ENCODE results near the gene LIG3.
A peak's percentile ranks its signal among the peaks of the same experiment; 100 is the strongest.

LIG3 gene

GRCh38 chr17:35051183-35051578, 70.9 kb downstream of the LIG3 start:
- no peaks in the 10 kb centered on the region for H3K36me3 ChIP-seq (ENCODE audit: control insufficient read depth, low read length)
- H3K9me2 ChIP-seq (replicated peaks; ENCODE audit: control insufficient read depth, low read length) = no peaks in the 10 kb centered on the region
- H3K9me3 ChIP-seq (ENCODE audit: control insufficient read depth, insufficient read depth, low read length) = no peaks in the 10 kb centered on the region
- H3K4me2 ChIP-seq (ENCODE audit: low read length) = peak overlapping the region; percentile 53
- H3K79me2 ChIP-seq (ENCODE audit: control insufficient read depth, low read length) = no peaks in the 10 kb centered on the region
- peaks cover 18% of the 10 kb centered on the region for H3K4me1 ChIP-seq (ENCODE audit: control insufficient read depth, low read length)
- H3F3A ChIP-seq (ENCODE audit: control insufficient read depth, insufficient read depth) = no peaks in the 10 kb centered on the region
- TF ChIP-seq EZH2phosphoT487 (IDR thresholded peaks at IDR 0.05; ENCODE audit: borderline replicate concordance, low read length) (no peak), CTCF (IDR thresholded peaks at IDR 0.05; ENCODE audit: low read depth, low read length, poor library complexity, severe bottlenecking) (no peak)
- H3K4me3 ChIP-seq (ENCODE audit: low read length) = peak overlapping the region; percentile 13
- 0 out of 2 replicates have a peak, but pooled peaks cover 3% of the 10 kb centered on the region for H3K27me3 ChIP-seq (ENCODE audit: control insufficient read depth, low read length)
- no peak overlapping the region for H3K27ac ChIP-seq (ENCODE audit: low read depth, low read length)
- H4K20me1 ChIP-seq (ENCODE audit: control insufficient read depth, insufficient read depth, low read depth, low read length) = no peaks in the 10 kb centered on the region

DNA sequence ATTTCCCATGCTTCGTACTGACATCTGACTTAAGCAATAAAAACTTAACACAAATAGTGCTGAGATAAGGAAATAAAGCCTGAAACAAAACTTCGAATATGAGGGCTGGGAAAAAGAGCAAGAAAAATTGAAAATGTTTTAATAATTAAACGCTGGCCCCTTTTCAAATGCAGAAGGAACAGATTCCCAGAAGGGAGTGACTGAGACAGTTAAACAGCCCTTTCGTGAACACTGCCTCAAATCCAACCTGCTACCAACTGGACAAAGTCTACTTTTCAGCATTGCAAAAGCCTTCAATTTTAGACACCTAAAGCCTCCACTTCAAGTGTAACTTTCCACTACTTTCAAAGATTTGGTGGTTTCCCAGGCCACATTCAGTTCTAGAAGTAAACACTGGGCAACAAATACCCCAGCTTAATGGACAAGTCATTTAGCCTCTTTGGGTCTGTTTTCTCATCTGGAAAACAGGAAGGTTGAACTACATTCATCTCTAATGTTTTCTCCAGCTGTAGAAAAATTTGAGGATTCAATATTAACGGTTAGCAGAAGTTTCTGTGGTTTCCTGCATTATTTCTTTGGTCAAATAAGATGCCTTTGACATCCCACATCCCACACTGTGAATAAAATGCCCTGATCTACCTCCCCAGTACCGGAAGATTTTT, 71.4 kb downstream of the LIG3 start:
- no peaks in the 10 kb centered on the region for H4K20me1 ChIP-seq (ENCODE audit: control insufficient read depth, insufficient read depth, low read depth, low read length)
- H3K9me3 ChIP-seq (ENCODE audit: control insufficient read depth, insufficient read depth, low read length) = no peaks in the 10 kb centered on the region
- no peaks in the 10 kb centered on the region for H3K9me2 ChIP-seq (replicated peaks; ENCODE audit: control insufficient read depth, low read length)
- no peaks in the 10 kb centered on the region for H3K79me2 ChIP-seq (ENCODE audit: control insufficient read depth, low read length)
- H3K4me1 ChIP-seq (ENCODE audit: control insufficient read depth, low read length) = peaks cover 14% of the 10 kb centered on the region
- H3K36me3 ChIP-seq (ENCODE audit: control insufficient read depth, low read length) = no peaks in the 10 kb centered on the region
- H3K27me3 ChIP-seq (ENCODE audit: control insufficient read depth, low read length) = 0 out of 2 replicates have a peak, but pooled peaks cover under 1% of the 10 kb centered on the region
- TF ChIP-seq EZH2phosphoT487 (IDR thresholded peaks at IDR 0.05; ENCODE audit: borderline replicate concordance, low read length) = no peak
- no peak for TF ChIP-seq CTCF (IDR thresholded peaks at IDR 0.05; ENCODE audit: low read depth, low read length, poor library complexity, severe bottlenecking)
- H3K27ac ChIP-seq (ENCODE audit: low read depth, low read length) = no peak overlapping the region
- no peaks in the 10 kb centered on the region for H3F3A ChIP-seq (ENCODE audit: control insufficient read depth, insufficient read depth)
- peak overlapping the region; percentile 13 for H3K4me3 ChIP-seq (ENCODE audit: low read length)
- H3K4me2 ChIP-seq (ENCODE audit: low read length) = peak overlapping the region; percentile 53

GRCh38 chr17:35052241-35052610, 71.9 kb downstream of the LIG3 start:
- H3K27me3 ChIP-seq (ENCODE audit: control insufficient read depth, low read length) = no peaks in the 10 kb centered on the region
- H3K9me3 ChIP-seq (ENCODE audit: control insufficient read depth, insufficient read depth, low read length) = no peaks in the 10 kb centered on the region
- no peak overlapping the region for H3K4me2 ChIP-seq (ENCODE audit: low read length)
- H3F3A ChIP-seq (ENCODE audit: control insufficient read depth, insufficient read depth) = no peaks in the 10 kb centered on the region
- H3K27ac ChIP-seq (ENCODE audit: low read depth, low read length) = no peak overlapping the region
- H3K9me2 ChIP-seq (replicated peaks; ENCODE audit: control insufficient read depth, low read length) = no peaks in the 10 kb centered on the region
- peaks cover 14% of the 10 kb centered on the region for H3K4me1 ChIP-seq (ENCODE audit: control insufficient read depth, low read length)
- no peak for TF ChIP-seq EZH2phosphoT487 (IDR thresholded peaks at IDR 0.05; ENCODE audit: borderline replicate concordance, low read length)
- TF ChIP-seq CTCF (IDR thresholded peaks at IDR 0.05; ENCODE audit: low read depth, low read length, poor library complexity, severe bottlenecking) = no peak
- H3K4me3 ChIP-seq (ENCODE audit: low read length) = no peak overlapping the region
- no peaks in the 10 kb centered on the region for H3K36me3 ChIP-seq (ENCODE audit: control insufficient read depth, low read length)
- no peaks in the 10 kb centered on the region for H3K79me2 ChIP-seq (ENCODE audit: control insufficient read depth, low read length)
- H4K20me1 ChIP-seq (ENCODE audit: control insufficient read depth, insufficient read depth, low read depth, low read length) = no peaks in the 10 kb centered on the region
